H9 (cell line): ENCODE data around the gene BAZ1B. TPM values are rescaled to one million over a fixed set of nuclear protein-coding genes. Genes with fewer than 3 reads are reported as not detected.

ENCODE experiments used
- DNase-seq: peaks from one replicate; pipeline ENCODE4 v3.0.0-alpha.2; 2017
- H2AFZ ChIP-seq: one replicate; pipeline ENCODE4 v1.6.1; 2013; ENCODE audit warnings: mild to moderate bottlenecking, low read length, control low read depth, moderate library complexity
- H2AK5ac ChIP-seq: 2 replicates; pipeline ENCODE4 v1.6.1; 2013; ENCODE audit warnings: low read length, control low read depth, mixed read lengths; ENCODE audit not compliant: insufficient read length
- H2BK120ac ChIP-seq: one replicate; pipeline ENCODE4 v1.6.1; 2013; ENCODE audit warnings: low read depth, mild to moderate bottlenecking, low read length, control low read depth, inconsistent platforms; ENCODE audit not compliant: poor library complexity, severe bottlenecking
- H2BK12ac ChIP-seq: 2 replicates; pipeline ENCODE4 v1.6.1; 2013; ENCODE audit warnings: low read length, control low read depth, mixed read lengths, low read depth; ENCODE audit not compliant: insufficient read length
- H2BK15ac ChIP-seq: 2 replicates; pipeline ENCODE4 v1.6.1; 2013; ENCODE audit warnings: low read depth, low read length, control low read depth
- H2BK20ac ChIP-seq: one replicate; pipeline ENCODE4 v1.6.1; 2013; ENCODE audit warnings: low read depth, mild to moderate bottlenecking, low read length, control low read depth, inconsistent platforms; ENCODE audit not compliant: poor library complexity, severe bottlenecking
- H2BK5ac ChIP-seq: 2 replicates; pipeline ENCODE4 v1.6.1; 2013; ENCODE audit warnings: low read length, control low read depth, mixed read lengths; ENCODE audit not compliant: insufficient read length
- H3K14ac ChIP-seq: 2 replicates; pipeline ENCODE4 v1.6.1; 2013; ENCODE audit warnings: low read length, control low read depth; ENCODE audit not compliant: insufficient read depth
- H3K18ac ChIP-seq: 2 replicates; pipeline ENCODE4 v1.6.1; 2013; ENCODE audit warnings: low read depth, mild to moderate bottlenecking, mixed read lengths, low read length, control low read depth; ENCODE audit not compliant: insufficient read length
- H3K23ac ChIP-seq: 2 replicates; pipeline ENCODE4 v1.6.1; 2013; ENCODE audit warnings: low read length, control low read depth, mixed read lengths, low read depth; ENCODE audit not compliant: insufficient read length
- H3K23me2 ChIP-seq: 2 replicates; pipeline ENCODE4 v1.6.1; 2013; ENCODE audit warnings: low read depth, mild to moderate bottlenecking, mixed read lengths, low read length, control low read depth; ENCODE audit not compliant: insufficient read length, poor library complexity, severe bottlenecking
- H3K27ac ChIP-seq: 2 replicates; pipeline ENCODE4 v1.5.1; 2013; ENCODE audit warnings: low read length, control low read depth, mixed read lengths, low read depth; ENCODE audit not compliant: insufficient read length
- H3K27me3 ChIP-seq: 2 replicates; pipeline ENCODE4 v1.6.1; 2013; ENCODE audit warnings: low read length, control low read depth, inconsistent platforms; ENCODE audit not compliant: insufficient read depth
- H3K4ac ChIP-seq: 2 replicates; pipeline ENCODE4 v1.6.1; 2013; ENCODE audit warnings: low read depth, mild to moderate bottlenecking, control low read depth, inconsistent platforms, low read length, moderate library complexity
- H3K4me1 ChIP-seq: 2 replicates; pipeline ENCODE4 v1.6.1; 2013; ENCODE audit warnings: low read length, control low read depth, inconsistent platforms; ENCODE audit not compliant: insufficient read depth
- H3K4me2 ChIP-seq: 2 replicates; pipeline ENCODE4 v1.6.1; 2013; ENCODE audit warnings: low read length, control low read depth, mixed read lengths; ENCODE audit not compliant: insufficient read length, insufficient read depth
- H3K56ac ChIP-seq: 2 replicates; pipeline ENCODE4 v1.6.1; 2013; ENCODE audit warnings: low read depth, mild to moderate bottlenecking, mixed read lengths, low read length, control low read depth; ENCODE audit not compliant: insufficient read length
- H3K79me1 ChIP-seq: 2 replicates; pipeline ENCODE4 v1.6.1; 2013; ENCODE audit warnings: low read depth, mild to moderate bottlenecking, moderate library complexity, low read length, control low read depth, inconsistent platforms; ENCODE audit not compliant: insufficient read depth, poor library complexity, severe bottlenecking
- H3K79me2 ChIP-seq: 2 replicates; pipeline ENCODE4 v1.6.1; 2013; ENCODE audit warnings: low read length, control low read depth, inconsistent platforms; ENCODE audit not compliant: insufficient read depth
- H3K9ac ChIP-seq: 2 replicates; pipeline ENCODE4 v1.6.1; 2013; ENCODE audit warnings: low read length, control low read depth, mixed read lengths; ENCODE audit not compliant: insufficient read length; ENCODE audit errors: extremely low read depth
- H3K9me3 ChIP-seq: one replicate; pipeline ENCODE4 v1.6.1; 2013; ENCODE audit warnings: low read depth, low read length, inconsistent platforms; ENCODE audit not compliant: control insufficient read depth
- H3T11ph ChIP-seq: one replicate; pipeline ENCODE4 v1.6.1; 2013; ENCODE audit warnings: mild to moderate bottlenecking, low read length, control low read depth, inconsistent platforms
- H4K20me1 ChIP-seq: one replicate; pipeline ENCODE4 v1.6.1; 2013; ENCODE audit not compliant: control insufficient read depth, insufficient read length, insufficient read depth
- H4K5ac ChIP-seq: 2 replicates; pipeline ENCODE4 v1.6.1; 2013; ENCODE audit warnings: low read depth, mild to moderate bottlenecking, mixed read lengths, low read length, control low read depth; ENCODE audit not compliant: insufficient read length
- H4K8ac ChIP-seq: replicated peaks from 2 replicates; pipeline ENCODE4 v1.6.1; 2013; ENCODE audit warnings: low read length, control low read depth, mixed read lengths, low read depth; ENCODE audit not compliant: insufficient read length
- H4K91ac ChIP-seq: 2 replicates; pipeline ENCODE4 v1.6.1; 2013; ENCODE audit warnings: low read depth, mild to moderate bottlenecking, moderate library complexity, mixed read lengths, low read length, control low read depth; ENCODE audit not compliant: insufficient read length
- H3K27ac Mint-ChIP-seq, 3 experiments: 2 replicates in 2 of 3; 3 replicates in 1 of 3; pipeline ENCODE4 v1.8.0; 2020 to 2021; ENCODE audit warnings: mixed read lengths in 3 of 3, mild to moderate bottlenecking in 1 of 3, moderate library complexity in 1 of 3
- H3K27me3 Mint-ChIP-seq: 2 replicates; pipeline ENCODE4 v1.8.0; 2021; ENCODE audit warnings: low read depth, mild to moderate bottlenecking, moderate library complexity, mixed read lengths
- H3K36me3 Mint-ChIP-seq, 3 experiments: 2 replicates in 2 of 3; 3 replicates in 1 of 3; pipeline ENCODE4 v1.8.0; 2020 to 2021; ENCODE audit warnings: low read depth in 3 of 3, mixed read lengths in 3 of 3; ENCODE audit not compliant: insufficient read depth in 1 of 3
- H3K4me1 Mint-ChIP-seq, 2 experiments: 2 replicates each; pipeline ENCODE4 v1.8.0; 2020; ENCODE audit warnings: mixed read lengths in 2 of 2
- H3K4me3 Mint-ChIP-seq, 2 experiments: 2 replicates in 1 of 2; 3 replicates in 1 of 2; pipeline ENCODE4 v1.8.0; 2020 to 2021; ENCODE audit warnings: mild to moderate bottlenecking in 2 of 2, mixed read lengths in 2 of 2, moderate library complexity in 1 of 2
- H3K9me3 Mint-ChIP-seq, 2 experiments: 2 replicates in 1 of 2; 3 replicates in 1 of 2; pipeline ENCODE4 v1.8.0; 2020; ENCODE audit warnings: mild to moderate bottlenecking in 2 of 2, mixed read lengths in 2 of 2, moderate library complexity in 1 of 2
- WGBS: extraction: QIAGEN DNeasy Blood & Tissue Kit; methylation state at CpG from one replicate; pipeline ENCODE4 v1.1.7; 2013; ENCODE audit warnings: missing lambda C conversion rate, low lambda C conversion rate, mixed read lengths; ENCODE audit not compliant: insufficient read length; ENCODE audit errors: extremely low coverage; 5-methylcytosine and 5-hydroxymethylcytosine counted together
- total RNA-seq: library from RNA; stranded (reverse); gene quantifications from 2 replicates; pipeline ENCODE4 v1.2.1, GENCODE V29; 2021
- TF ChIP-seq, protein P1 (sequence below): fragments of 200-600 bp; sonication (generic); conservative IDR thresholded peaks from 3 replicates; pipeline ENCODE4 v1.8.0; 2021; ENCODE audit warnings: antibody characterized with exemption, mild to moderate bottlenecking

The BAZ1B gene
- total RNA-seq, 1 experiment from 2014 or later, result 96.4 TPM

DNA sequence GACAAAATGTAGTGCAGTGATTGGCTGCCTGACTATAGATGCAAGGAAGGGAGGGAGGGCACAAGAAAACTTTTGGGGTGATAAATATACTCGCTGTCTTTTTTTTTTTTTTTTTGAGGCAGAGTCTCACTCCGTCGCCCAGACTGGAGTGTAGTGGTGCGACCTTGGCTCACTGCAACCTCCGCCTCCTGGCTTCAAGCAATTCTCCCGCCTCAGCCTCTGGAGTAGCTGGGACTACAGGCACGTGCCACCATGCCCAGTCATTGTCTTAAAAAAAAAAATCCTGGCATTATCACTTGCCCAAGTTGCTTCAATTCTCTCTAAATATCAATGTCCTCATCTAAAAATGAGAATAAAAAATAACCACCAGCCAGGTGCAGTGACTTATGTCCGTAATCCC is 96.1 kb downstream of the BAZ1B start:
- Histone ChIP-seq H3K4me2 (no peak overlapping the region), H2BK12ac (no peak overlapping the region), H3K56ac (no peak overlapping the region), H3K79me2 (no peaks in the 10 kb centered on the region), H3K23me2 (no peaks in the 10 kb centered on the region), H3K79me1 (no peaks in the 10 kb centered on the region), H3K27ac (no peak overlapping the region), H3K14ac (no peak overlapping the region), H2BK20ac (no peak overlapping the region), H2AK5ac (no peak overlapping the region), H3K9me3 (no peaks in the 10 kb centered on the region), H2BK15ac (no peak overlapping the region), H3K18ac (no peak overlapping the region), H2BK120ac (no peak overlapping the region), H4K91ac (no peak overlapping the region), H3K9ac (no peak overlapping the region), H4K5ac (no peak overlapping the region), H4K8ac (no peak overlapping the region), H3K4me1 (no peaks in the 10 kb centered on the region), H2BK5ac (no peak overlapping the region), H3K27me3 (no peaks in the 10 kb centered on the region), H3T11ph (no peak overlapping the region), H3K23ac (no peak overlapping the region), H4K20me1 (no peaks in the 10 kb centered on the region), H2AFZ (no peak overlapping the region), H3K4ac (no peak overlapping the region)
- TF ChIP-seq, protein P1, sequence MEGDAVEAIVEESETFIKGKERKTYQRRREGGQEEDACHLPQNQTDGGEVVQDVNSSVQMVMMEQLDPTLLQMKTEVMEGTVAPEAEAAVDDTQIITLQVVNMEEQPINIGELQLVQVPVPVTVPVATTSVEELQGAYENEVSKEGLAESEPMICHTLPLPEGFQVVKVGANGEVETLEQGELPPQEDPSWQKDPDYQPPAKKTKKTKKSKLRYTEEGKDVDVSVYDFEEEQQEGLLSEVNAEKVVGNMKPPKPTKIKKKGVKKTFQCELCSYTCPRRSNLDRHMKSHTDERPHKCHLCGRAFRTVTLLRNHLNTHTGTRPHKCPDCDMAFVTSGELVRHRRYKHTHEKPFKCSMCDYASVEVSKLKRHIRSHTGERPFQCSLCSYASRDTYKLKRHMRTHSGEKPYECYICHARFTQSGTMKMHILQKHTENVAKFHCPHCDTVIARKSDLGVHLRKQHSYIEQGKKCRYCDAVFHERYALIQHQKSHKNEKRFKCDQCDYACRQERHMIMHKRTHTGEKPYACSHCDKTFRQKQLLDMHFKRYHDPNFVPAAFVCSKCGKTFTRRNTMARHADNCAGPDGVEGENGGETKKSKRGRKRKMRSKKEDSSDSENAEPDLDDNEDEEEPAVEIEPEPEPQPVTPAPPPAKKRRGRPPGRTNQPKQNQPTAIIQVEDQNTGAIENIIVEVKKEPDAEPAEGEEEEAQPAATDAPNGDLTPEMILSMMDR, result no peak
- WGBS, result no CpG with 5 or more reads among the region's 8 CpGs
- Mint-ChIP-seq H3K27me3 (no peaks in the 10 kb centered on the region), H3K9me3 (no peaks in the 10 kb centered on the region), H3K4me1 (peaks cover 2 to 13% of the 10 kb centered on the region in 2 experiments; a peak in 3 of 4 replicates), H3K4me3 (no peak overlapping the region), H3K27ac (no peak overlapping the region), H3K36me3 (no peaks in the 10 kb centered on the region; a peak in 1 of 7 replicates)
- DNase-seq, result no peak
